Mammary epithelial cell (primary cell): ENCODE results near the gene BCS1L.
"Not testable (repeated sequence)": the region's sequence is repeated elsewhere in the genome, so short reads cannot be mapped to it uniquely, and the experiment has no call there.

Source experiments
- CTCF ChIP-seq, 2 donors: IDR thresholded peaks in 1 of 2; conservative IDR thresholded peaks in 1 of 2; 2 replicates each; pipeline ENCODE4 v1.5.1; 2011 to 2012; ENCODE audit warnings: inconsistent platforms in 2 of 2, low read length in 2 of 2, mild to moderate bottlenecking in 2 of 2, control low read depth in 1 of 2, low read depth in 1 of 2; ENCODE audit not compliant: insufficient read depth in 1 of 2; ENCODE audit errors: extremely low read depth in 1 of 2
- EZH2 ChIP-seq: IDR thresholded peaks from 2 replicates; pipeline ENCODE4 v1.6.1; 2012; ENCODE audit warnings: low read length, inconsistent platforms, borderline replicate concordance

DNA sequence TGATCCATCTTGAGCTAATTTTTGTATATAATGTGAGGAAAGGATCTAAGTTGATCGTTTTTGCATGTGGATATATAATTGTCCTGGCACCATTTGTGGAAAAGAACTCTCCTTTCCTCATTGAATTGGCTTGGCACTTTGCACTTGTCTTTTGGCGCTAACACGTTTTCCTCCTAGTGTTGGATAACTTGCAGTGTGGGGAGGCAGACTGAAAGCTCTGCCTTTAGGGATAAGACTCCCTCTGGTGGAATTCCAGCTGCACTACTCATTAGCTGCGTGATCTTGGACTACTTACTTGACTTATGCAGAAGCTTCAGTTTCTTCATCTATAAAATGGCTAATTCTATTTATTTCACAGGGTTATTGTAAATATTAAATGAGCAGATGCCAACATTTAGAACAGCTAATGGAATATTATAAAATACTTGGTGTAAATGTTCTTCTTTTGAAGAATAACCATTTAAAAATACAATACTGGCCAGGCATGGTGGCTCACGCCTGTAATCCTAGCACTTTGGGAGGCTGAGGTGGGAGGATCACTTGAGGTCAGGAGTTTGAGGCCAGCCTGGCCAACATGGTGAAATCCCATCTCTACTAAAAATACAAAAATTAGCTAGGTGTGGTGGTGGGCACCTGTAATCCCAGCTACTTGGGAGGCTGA is 28.0 kb downstream of the BCS1L start:
- TF ChIP-seq CTCF (conservative IDR thresholded peaks at IDR 0.05 in 1 of 2, IDR thresholded peaks at IDR 0.05 in 1 of 2; ENCODE audit: extremely low read depth in 1 of 2, insufficient read depth in 1 of 2, low read depth in 1 of 2, low read length in 2 of 2): peak; percentile 88 to 93
- TF ChIP-seq EZH2: not testable (repeated sequence)
